SK-N-SH treated with all-trans-retinoic acid at 6 μM for 48 hours (cell line): Measurements from ENCODE around the gene XRN2.

Source experiments
- ATAC-seq: fragments of 200-7000 bp; cut with Tn5 transposase; 3 replicates; pipeline ENCODE4 v1.9.1; 2020; ENCODE audit warnings: mild to moderate bottlenecking, moderate library complexity
- BACH2 ChIP-seq: fragments of 250-450 bp; sonication (Bioruptor Pico); IDR thresholded peaks from 2 replicates; pipeline ENCODE4 v1.9.0; 2021; ENCODE audit warnings: mild to moderate bottlenecking, borderline replicate concordance
- CREB5 ChIP-seq: fragments of 250-450 bp; sonication (Bioruptor Pico); IDR thresholded peaks from 2 replicates; pipeline ENCODE4 v1.5.1; 2020; ENCODE audit warnings: low read depth, mild to moderate bottlenecking, moderate library complexity
- CSDC2 ChIP-seq: fragments of 250-450 bp; sonication (Bioruptor Pico); IDR thresholded peaks from 2 replicates; pipeline ENCODE4 v1.5.0; 2020; ENCODE audit warnings: mild to moderate bottlenecking, moderate library complexity
- CSRNP3 ChIP-seq: fragments of 250-450 bp; sonication (Bioruptor Pico); IDR thresholded peaks from 2 replicates; pipeline ENCODE4 v1.5.1; 2021; ENCODE audit warnings: mild to moderate bottlenecking, moderate library complexity
- ESRRG ChIP-seq: fragments of 250-450 bp; sonication (Bioruptor Pico); IDR thresholded peaks from 2 replicates; pipeline ENCODE4 v1.6.1; 2021; ENCODE audit warnings: mild to moderate bottlenecking
- GLIS3 ChIP-seq: fragments of 250-450 bp; sonication (Bioruptor Pico); IDR thresholded peaks from 2 replicates; pipeline ENCODE4 v1.5.0; 2020; ENCODE audit warnings: mild to moderate bottlenecking, moderate library complexity
- ISL1 ChIP-seq: fragments of 250-450 bp; sonication (Bioruptor Pico); IDR thresholded peaks from 2 replicates; pipeline ENCODE4 v2.1.2; 2022; ENCODE audit warnings: mild to moderate bottlenecking, moderate library complexity
- PATZ1 ChIP-seq: fragments of 250-450 bp; sonication (Bioruptor Pico); IDR thresholded peaks from 2 replicates; pipeline ENCODE4 v1.8.0; 2020; ENCODE audit warnings: mild to moderate bottlenecking, moderate library complexity, borderline replicate concordance
- POU6F1 ChIP-seq: fragments of 250-450 bp; sonication (Bioruptor Pico); IDR thresholded peaks from 2 replicates; pipeline ENCODE4 v1.8.0; 2021; ENCODE audit warnings: low read depth, mild to moderate bottlenecking, moderate library complexity, borderline replicate concordance
- PPARA ChIP-seq: fragments of 250-450 bp; sonication (Bioruptor Pico); IDR thresholded peaks from 2 replicates; pipeline ENCODE4 v1.5.0; 2020; ENCODE audit warnings: mild to moderate bottlenecking, borderline replicate concordance
- RARB ChIP-seq: fragments of 250-450 bp; sonication (Bioruptor Pico); IDR thresholded peaks from 2 replicates; pipeline ENCODE4 v1.8.0; 2021; ENCODE audit warnings: mild to moderate bottlenecking, moderate library complexity
- TCF4 ChIP-seq: fragments of 250-450 bp; sonication (Bioruptor Pico); IDR thresholded peaks from 2 replicates; pipeline ENCODE4 v1.8.0; 2021; ENCODE audit warnings: mild to moderate bottlenecking, moderate library complexity, borderline replicate concordance
- TSHZ2 ChIP-seq: fragments of 250-450 bp; sonication (Bioruptor Pico); IDR thresholded peaks from 2 replicates; pipeline ENCODE4 v1.5.0; 2020; ENCODE audit warnings: mild to moderate bottlenecking, moderate library complexity
- ZFP3 ChIP-seq: fragments of 250-450 bp; sonication (Bioruptor Pico); IDR thresholded peaks from 2 replicates; pipeline ENCODE4 v1.5.0; 2020; ENCODE audit warnings: mild to moderate bottlenecking, moderate library complexity
- ZFP30 ChIP-seq: fragments of 450-650 bp; formaldehyde crosslinking; IDR thresholded peaks from 2 replicates; pipeline ENCODE4 v1.5.0; 2022; ENCODE audit warnings: mild to moderate bottlenecking, moderate library complexity
- ZNF565 ChIP-seq: fragments of 450-650 bp; formaldehyde crosslinking; conservative IDR thresholded peaks from 2 replicates; pipeline ENCODE4 v1.5.0; 2020; ENCODE audit warnings: low read depth, mild to moderate bottlenecking, moderate library complexity
- ZNF70 ChIP-seq: fragments of 450-650 bp; formaldehyde crosslinking; IDR thresholded peaks from 2 replicates; pipeline ENCODE4 v1.5.0; 2020; ENCODE audit warnings: mild to moderate bottlenecking, moderate library complexity
- ZNF8 ChIP-seq: fragments of 450-650 bp; formaldehyde crosslinking; IDR thresholded peaks from 2 replicates; pipeline ENCODE4 v1.5.0; 2020; ENCODE audit warnings: mild to moderate bottlenecking, moderate library complexity

XRN2 gene

GRCh38 chr20:21386111-21386510 lies 83.0 kb downstream of the XRN2 start:
- no peak for ATAC-seq
- TF ChIP-seq PPARA (no peak), PATZ1 (no peak), ESRRG (CRISPR knock-in tag) (no peak), ZNF8 (CRISPR knock-in tag) (no peak), POU6F1 (CRISPR knock-in tag) (no peak), CSDC2 (no peak), RARB (CRISPR knock-in tag) (no peak), CREB5 (CRISPR knock-in tag) (no peak)

GRCh38 chr20:21387528-21387927 lies 84.4 kb downstream of the XRN2 start:
- ATAC-seq: no peak
- TF ChIP-seq PATZ1 (no peak), ISL1 (CRISPR knock-in tag) (no peak), GLIS3 (no peak), ZFP30 (CRISPR knock-in tag) (no peak), RARB (CRISPR knock-in tag) (no peak), ZNF70 (CRISPR knock-in tag) (no peak), CREB5 (CRISPR knock-in tag) (no peak), TCF4 (CRISPR knock-in tag) (no peak), BACH2 (no peak), ZNF565 (CRISPR knock-in tag) (no peak), POU6F1 (CRISPR knock-in tag) (no peak), ESRRG (CRISPR knock-in tag) (no peak), CSDC2 (no peak), ZNF8 (CRISPR knock-in tag) (no peak)

GRCh38 chr20:21388566-21388965 lies 85.4 kb downstream of the XRN2 start:
- ATAC-seq: no peak
- TF ChIP-seq TSHZ2 (CRISPR knock-in tag): no peak
- TF ChIP-seq BACH2: no peak
- TF ChIP-seq ZNF8 (CRISPR knock-in tag): no peak
- TF ChIP-seq ESRRG (CRISPR knock-in tag): no peak
- no peak for TF ChIP-seq CSRNP3 (CRISPR knock-in tag)
- no peak for TF ChIP-seq POU6F1 (CRISPR knock-in tag)
- TF ChIP-seq PATZ1: no peak
- TF ChIP-seq RARB (CRISPR knock-in tag): no peak
- TF ChIP-seq ZFP3 (CRISPR knock-in tag): no peak
